ENCODE results near the gene HSF2.

DNA sequence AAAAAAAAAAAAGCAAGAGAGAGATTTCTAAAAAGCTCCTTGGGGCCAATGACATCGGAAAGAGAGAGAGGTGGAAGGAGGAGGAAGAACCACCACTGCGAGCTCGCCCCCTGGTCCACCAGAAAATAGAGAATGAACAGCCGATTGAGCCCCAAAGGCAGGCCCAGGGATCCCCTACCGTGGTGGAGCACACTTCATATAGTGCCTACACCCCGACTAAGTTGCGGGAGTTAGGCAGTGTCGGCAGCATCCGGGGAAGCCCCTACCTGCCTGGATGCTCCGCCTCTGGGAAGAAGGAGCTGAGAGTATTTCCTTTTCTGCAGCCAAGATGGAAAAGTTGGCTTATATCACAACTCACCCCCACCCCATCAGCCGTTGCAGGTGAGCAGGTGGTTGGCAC, 38.6 kb upstream of the HSF2 start:
- TF ChIP-seq CTCF (IDR thresholded peaks at IDR 0.05; ENCODE audit: borderline replicate concordance, extremely low read depth, low read length, poor library complexity, severe bottlenecking) (no peak), EZH2 (IDR thresholded peaks at IDR 0.05; ENCODE audit: borderline replicate concordance, low read depth, low read length, severe bottlenecking) (no peak)
